DOHH2 (cell line): Measurements from ENCODE around the gene ANKS1B.

Experiments used
- H3F3A ChIP-seq: fragments of 200-600 bp; sonication (generic), shearing (Covaris generic); 2 replicates; pipeline ENCODE4 v1.6.0; 2016; ENCODE audit warnings: antibody characterized with exemption, mild to moderate bottlenecking; ENCODE audit not compliant: control insufficient read depth, insufficient read depth
- H3K27ac ChIP-seq: fragments of 200-600 bp; sonication (generic); 2 replicates; pipeline ENCODE4 v1.5.1; 2014; ENCODE audit warnings: low read depth, mild to moderate bottlenecking, low read length, moderate library complexity
- H3K27me3 ChIP-seq: fragments of 200-600 bp; sonication (generic); 2 replicates; pipeline ENCODE4 v1.6.1; 2014; ENCODE audit warnings: mild to moderate bottlenecking, low read length, mixed read lengths; ENCODE audit not compliant: control insufficient read depth
- H3K36me3 ChIP-seq: fragments of 200-600 bp; sonication (generic); 2 replicates; pipeline ENCODE4 v1.6.1; 2014; ENCODE audit warnings: mild to moderate bottlenecking, low read length, moderate library complexity, mixed read lengths; ENCODE audit not compliant: control insufficient read depth
- H3K4me1 ChIP-seq: fragments of 200-600 bp; sonication (generic); 2 replicates; pipeline ENCODE4 v1.6.1; 2014; ENCODE audit warnings: mild to moderate bottlenecking, low read length, mixed read lengths; ENCODE audit not compliant: control insufficient read depth
- H3K4me2 ChIP-seq: fragments of 200-600 bp; sonication (generic); 2 replicates; pipeline ENCODE4 v1.6.0; 2014; ENCODE audit warnings: mild to moderate bottlenecking, low read length, moderate library complexity
- H3K4me3 ChIP-seq: fragments of 200-600 bp; sonication (generic); 2 replicates; pipeline ENCODE4 v1.5.1; 2014; ENCODE audit warnings: mild to moderate bottlenecking, low read length, mixed read lengths
- H3K79me2 ChIP-seq: fragments of 200-600 bp; sonication (generic); 2 replicates; pipeline ENCODE4 v1.6.1; 2014; ENCODE audit warnings: mild to moderate bottlenecking, low read length, mixed read lengths; ENCODE audit not compliant: control insufficient read depth
- H3K9me2 ChIP-seq: fragments of 200-600 bp; sonication (generic); replicated peaks from 2 replicates; pipeline ENCODE4 v1.6.1; 2014; ENCODE audit warnings: mild to moderate bottlenecking, low read length, mixed read lengths; ENCODE audit not compliant: control insufficient read depth
- H3K9me3 ChIP-seq: fragments of 200-600 bp; sonication (generic); 2 replicates; pipeline ENCODE4 v1.6.1; 2014; ENCODE audit warnings: antibody characterized with exemption, low read length, mixed read lengths; ENCODE audit not compliant: control insufficient read depth, insufficient read depth
- H4K20me1 ChIP-seq: fragments of 200-600 bp; sonication (generic); 2 replicates; pipeline ENCODE4 v1.6.0; 2014; ENCODE audit warnings: low read depth, mild to moderate bottlenecking, antibody characterized with exemption, low read length, moderate library complexity; ENCODE audit not compliant: control insufficient read depth, insufficient read depth
- EZH2phosphoT487 ChIP-seq: fragments of 200-600 bp; sonication (generic); IDR thresholded peaks from 2 replicates; pipeline ENCODE4 v1.6.1; 2017; ENCODE audit warnings: borderline replicate concordance, mild to moderate bottlenecking, antibody characterized with exemption, low read length, moderate library complexity, mixed read lengths
- TF ChIP-seq, protein P1 (sequence below): fragments of 200-600 bp; sonication (generic); IDR thresholded peaks from one replicate; pipeline ENCODE4 v1.5.1; 2014; ENCODE audit warnings: antibody characterized with exemption, mild to moderate bottlenecking, low read depth, low read length; ENCODE audit not compliant: poor library complexity, severe bottlenecking

Gene ANKS1B

DNA sequence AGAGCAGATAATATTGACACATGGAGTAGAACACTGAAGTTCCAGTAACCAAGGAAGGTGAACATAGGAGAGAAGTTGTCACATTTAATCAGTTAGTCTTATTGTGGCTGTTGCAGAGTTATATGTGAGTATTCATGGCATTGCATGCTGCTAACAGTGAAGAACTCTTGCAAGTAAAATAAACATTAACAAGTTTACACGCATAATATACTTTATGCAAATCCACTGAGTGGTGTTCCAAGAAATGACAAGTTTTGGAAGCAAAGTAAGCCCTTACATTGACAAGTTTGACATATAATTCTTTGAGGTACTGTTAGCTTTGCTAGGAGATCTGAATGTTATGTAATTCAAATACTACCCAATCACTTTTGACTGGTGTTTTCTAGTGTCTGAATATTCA lies 125.6 kb downstream of the ANKS1B start:
- H3K4me1 ChIP-seq: no peaks in the 10 kb centered on the region
- TF ChIP-seq, protein P1, sequence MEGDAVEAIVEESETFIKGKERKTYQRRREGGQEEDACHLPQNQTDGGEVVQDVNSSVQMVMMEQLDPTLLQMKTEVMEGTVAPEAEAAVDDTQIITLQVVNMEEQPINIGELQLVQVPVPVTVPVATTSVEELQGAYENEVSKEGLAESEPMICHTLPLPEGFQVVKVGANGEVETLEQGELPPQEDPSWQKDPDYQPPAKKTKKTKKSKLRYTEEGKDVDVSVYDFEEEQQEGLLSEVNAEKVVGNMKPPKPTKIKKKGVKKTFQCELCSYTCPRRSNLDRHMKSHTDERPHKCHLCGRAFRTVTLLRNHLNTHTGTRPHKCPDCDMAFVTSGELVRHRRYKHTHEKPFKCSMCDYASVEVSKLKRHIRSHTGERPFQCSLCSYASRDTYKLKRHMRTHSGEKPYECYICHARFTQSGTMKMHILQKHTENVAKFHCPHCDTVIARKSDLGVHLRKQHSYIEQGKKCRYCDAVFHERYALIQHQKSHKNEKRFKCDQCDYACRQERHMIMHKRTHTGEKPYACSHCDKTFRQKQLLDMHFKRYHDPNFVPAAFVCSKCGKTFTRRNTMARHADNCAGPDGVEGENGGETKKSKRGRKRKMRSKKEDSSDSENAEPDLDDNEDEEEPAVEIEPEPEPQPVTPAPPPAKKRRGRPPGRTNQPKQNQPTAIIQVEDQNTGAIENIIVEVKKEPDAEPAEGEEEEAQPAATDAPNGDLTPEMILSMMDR: no peak
- TF ChIP-seq EZH2phosphoT487: no peak
- H3K27me3 ChIP-seq: no peaks in the 10 kb centered on the region
- no peak overlapping the region for H3K27ac ChIP-seq
- no peak overlapping the region for H3K4me2 ChIP-seq
- H3K9me2 ChIP-seq: no peaks in the 10 kb centered on the region
- H3K79me2 ChIP-seq: no peaks in the 10 kb centered on the region
- no peaks in the 10 kb centered on the region for H3K36me3 ChIP-seq
- no peaks in the 10 kb centered on the region for H3F3A ChIP-seq
- no peak overlapping the region for H3K4me3 ChIP-seq
- no peaks in the 10 kb centered on the region for H3K9me3 ChIP-seq
- no peaks in the 10 kb centered on the region for H4K20me1 ChIP-seq

DNA sequence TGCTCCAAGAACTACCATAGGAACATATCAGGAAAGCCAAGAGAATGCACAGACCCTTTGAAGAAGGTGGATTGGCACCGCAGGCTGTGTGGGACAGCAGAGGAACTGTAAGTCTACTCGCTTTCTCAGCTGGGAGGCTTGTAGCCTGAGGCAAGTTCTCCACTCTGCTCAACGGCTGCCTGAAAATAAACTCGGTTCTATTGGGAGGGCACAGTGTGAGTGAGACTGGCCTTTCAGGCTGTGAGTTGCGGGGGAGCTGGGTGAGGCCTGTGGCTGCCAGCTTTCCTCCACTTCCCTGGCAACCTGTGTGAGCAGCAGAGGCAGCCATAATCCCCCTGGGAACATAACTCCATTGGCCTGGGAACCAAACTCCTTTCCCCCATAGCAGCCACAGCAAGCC lies 132.1 kb downstream of the ANKS1B start:
- Histone ChIP-seq H3K4me2 (no peak overlapping the region), H3F3A (no peaks in the 10 kb centered on the region), H3K27me3 (no peaks in the 10 kb centered on the region), H3K9me3 (no peaks in the 10 kb centered on the region), H3K4me1 (no peaks in the 10 kb centered on the region), H3K79me2 (no peaks in the 10 kb centered on the region), H3K27ac (no peak overlapping the region), H4K20me1 (no peaks in the 10 kb centered on the region), H3K4me3 (no peak overlapping the region), H3K9me2 (no peaks in the 10 kb centered on the region), H3K36me3 (no peaks in the 10 kb centered on the region)
- TF ChIP-seq, protein P1: no peak
- no peak for TF ChIP-seq EZH2phosphoT487

DNA sequence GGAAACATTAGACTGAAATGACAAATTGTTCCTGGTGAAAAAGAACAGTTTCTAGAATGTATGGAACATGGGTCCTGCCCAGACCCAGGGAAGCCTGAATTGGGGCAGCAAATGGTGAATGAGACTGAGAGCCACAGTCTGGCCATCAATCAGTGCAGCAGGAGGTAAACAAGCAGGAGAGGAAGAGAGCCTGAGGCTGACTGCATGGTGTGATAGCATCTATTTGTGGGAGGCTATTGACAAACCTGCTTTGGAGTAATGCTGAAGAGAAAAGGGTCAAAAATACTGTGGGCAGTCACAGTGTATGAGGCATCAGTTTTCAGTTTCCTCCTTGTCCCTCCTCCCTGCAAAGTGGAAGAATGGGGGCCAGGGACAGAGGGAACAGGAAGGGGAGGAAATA lies 136.8 kb downstream of the ANKS1B start:
- H3F3A ChIP-seq: no peaks in the 10 kb centered on the region
- no peak overlapping the region for H3K27ac ChIP-seq
- no peaks in the 10 kb centered on the region for H3K9me3 ChIP-seq
- no peaks in the 10 kb centered on the region for H4K20me1 ChIP-seq
- no peaks in the 10 kb centered on the region for H3K79me2 ChIP-seq
- no peak overlapping the region for H3K4me3 ChIP-seq
- H3K9me2 ChIP-seq: no peaks in the 10 kb centered on the region
- H3K36me3 ChIP-seq: no peaks in the 10 kb centered on the region
- TF ChIP-seq EZH2phosphoT487: no peak
- TF ChIP-seq, protein P1: no peak
- no peaks in the 10 kb centered on the region for H3K27me3 ChIP-seq
- no peak overlapping the region for H3K4me2 ChIP-seq
- no peaks in the 10 kb centered on the region for H3K4me1 ChIP-seq

DNA sequence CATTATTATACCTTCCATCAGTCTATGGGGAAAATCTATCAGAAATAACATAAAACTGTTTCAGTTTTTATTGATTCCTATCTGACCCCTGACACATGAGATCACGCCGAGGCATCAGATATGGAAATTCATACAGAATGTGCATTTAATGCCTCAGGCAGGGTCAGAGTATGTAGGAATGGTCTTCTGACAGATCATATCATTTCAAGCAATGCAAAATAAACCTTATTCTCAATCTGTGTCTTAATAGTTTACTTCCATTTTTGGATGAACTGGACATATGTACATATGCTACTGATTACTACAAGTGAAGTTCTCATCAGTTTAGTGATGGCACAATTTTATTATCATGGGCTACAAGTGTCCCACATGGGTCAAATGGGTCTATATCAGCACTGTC lies 150.0 kb downstream of the ANKS1B start:
- Histone ChIP-seq H3K27me3 (no peaks in the 10 kb centered on the region), H3K9me2 (no peaks in the 10 kb centered on the region), H3F3A (no peaks in the 10 kb centered on the region), H3K4me3 (no peak overlapping the region), H3K27ac (no peak overlapping the region), H3K36me3 (no peaks in the 10 kb centered on the region), H3K79me2 (no peaks in the 10 kb centered on the region), H3K4me1 (no peaks in the 10 kb centered on the region), H4K20me1 (no peaks in the 10 kb centered on the region), H3K9me3 (no peaks in the 10 kb centered on the region), H3K4me2 (no peak overlapping the region)
- TF ChIP-seq, protein P1: no peak
- TF ChIP-seq EZH2phosphoT487: no peak
